Measurements from ENCODE around the gene KCNJ9. TPM values are rescaled to one million over a fixed set of nuclear protein-coding genes. Genes with fewer than 3 reads are reported as not detected.

The KCNJ9 gene
- total RNA-seq, 3 donors from 2014 or later (not counting 1 experiment from before 2014, with no cell fraction given) = not detected

- H3K27me3 ChIP-seq (ENCODE audit: control insufficient read depth, insufficient read depth, low read length) = no peaks in the 10 kb centered on the region
- H3K36me3 ChIP-seq (ENCODE audit: control insufficient read depth, insufficient read depth, low read length) = no peaks in the 10 kb centered on the region
- peaks cover 7% of the 10 kb centered on the region for H3K4me1 ChIP-seq (ENCODE audit: control insufficient read depth, insufficient read depth, low read length)
- DNase-seq (no peak), ATAC-seq (no peak)
- H3K27ac ChIP-seq (ENCODE audit: low read length) = no peak overlapping the region
- no peaks in the 10 kb centered on the region for H3K9me3 ChIP-seq (ENCODE audit: control insufficient read depth, insufficient read depth, low read length)
- no peaks in the 10 kb centered on the region for H3K9me3 Mint-ChIP-seq
- intact Hi-C loops (cut with micrococcal nuclease) = no loop called here
- no peak overlapping the region for H3K27ac Mint-ChIP-seq
- H3K4me3 ChIP-seq (ENCODE audit: low read length) = no peak overlapping the region
- WGBS (ENCODE audit: insufficient coverage) = 91% methylated on average over 1 of the region's 1 CpG
- peaks cover 11 to 12% of the 10 kb centered on the region in 2 donors for H3K4me1 Mint-ChIP-seq
- TF ChIP-seq CTCF (IDR thresholded peaks at IDR 0.05) = no peak
- H3K36me3 Mint-ChIP-seq = no peaks in the 10 kb centered on the region
- peaks cover 33 to 34% of the 10 kb centered on the region in 2 donors for H3K27me3 Mint-ChIP-seq (ENCODE audit: low read depth in 2 of 2)
- H3K4me3 Mint-ChIP-seq = no peak overlapping the region
These were observed 30.7 kb upstream of the KCNJ9 start for GRCh38 chr1:160050619-160051018.

- DNase-seq (no peak), ATAC-seq (no peak)
- Histone ChIP-seq H3K27ac (ENCODE audit: low read length) (no peak overlapping the region), H3K36me3 (ENCODE audit: control insufficient read depth, insufficient read depth, low read length) (no peaks in the 10 kb centered on the region), H3K4me1 (ENCODE audit: control insufficient read depth, insufficient read depth, low read length) (no peaks in the 10 kb centered on the region), H3K4me3 (ENCODE audit: low read length) (no peak overlapping the region), H3K27me3 (ENCODE audit: control insufficient read depth, insufficient read depth, low read length) (no peaks in the 10 kb centered on the region), H3K9me3 (ENCODE audit: control insufficient read depth, insufficient read depth, low read length) (no peaks in the 10 kb centered on the region)
- H3K9me3 Mint-ChIP-seq = no peaks in the 10 kb centered on the region
- peaks cover 44 to 48% of the 10 kb centered on the region in 2 donors for H3K27me3 Mint-ChIP-seq (ENCODE audit: low read depth in 2 of 2)
- no peaks in the 10 kb centered on the region for H3K36me3 Mint-ChIP-seq
- no peak overlapping the region for H3K4me3 Mint-ChIP-seq
- TF ChIP-seq CTCF (IDR thresholded peaks at IDR 0.05) = no peak
- no peak overlapping the region for H3K27ac Mint-ChIP-seq
- 75% methylated on average over 6 of the region's 6 CpGs for WGBS (ENCODE audit: insufficient coverage)
- intact Hi-C loops (cut with micrococcal nuclease) = no loop called here
- no peaks in the 10 kb centered on the region for H3K4me1 Mint-ChIP-seq
These were observed 28.4 kb upstream of the KCNJ9 start for GRCh38 chr1:160052936-160053335.

GRCh38 chr1:160053548-160054365 lies 27.6 kb upstream of the KCNJ9 start:
- no peak for TF ChIP-seq CTCF (IDR thresholded peaks at IDR 0.05)
- H3K9me3 Mint-ChIP-seq = no peaks in the 10 kb centered on the region
- Histone ChIP-seq H3K27me3 (ENCODE audit: control insufficient read depth, insufficient read depth, low read length) (no peaks in the 10 kb centered on the region), H3K36me3 (ENCODE audit: control insufficient read depth, insufficient read depth, low read length) (no peaks in the 10 kb centered on the region), H3K4me3 (ENCODE audit: low read length) (no peak overlapping the region), H3K27ac (ENCODE audit: low read length) (no peak overlapping the region), H3K4me1 (ENCODE audit: control insufficient read depth, insufficient read depth, low read length) (no peaks in the 10 kb centered on the region), H3K9me3 (ENCODE audit: control insufficient read depth, insufficient read depth, low read length) (no peaks in the 10 kb centered on the region)
- peaks cover 44 to 49% of the 10 kb centered on the region in 2 donors for H3K27me3 Mint-ChIP-seq (ENCODE audit: low read depth in 2 of 2)
- H3K27ac Mint-ChIP-seq = no peak overlapping the region
- H3K36me3 Mint-ChIP-seq = no peaks in the 10 kb centered on the region
- H3K4me3 Mint-ChIP-seq = no peak overlapping the region
- no peak for ATAC-seq
- DNase-seq = no peak
- H3K4me1 Mint-ChIP-seq = no peaks in the 10 kb centered on the region
- intact Hi-C loops (cut with micrococcal nuclease) = no loop called here
- 68% methylated on average over 7 of the region's 7 CpGs for WGBS (ENCODE audit: insufficient coverage)
